Measurements from ENCODE around the gene SAP25. TPM values are rescaled to one million over a fixed set of nuclear protein-coding genes. Genes with fewer than 3 reads are reported as not detected.

Gene SAP25
- total RNA-seq, 5 donors from 2014 or later (not counting 1 experiment from before 2014, with no cell fraction given) = 61.2 to 129 (median 107) TPM

GRCh38 chr7:100606313-100606712 lies 32.6 kb upstream of the SAP25 start:
- peaks cover 0 to 7% of the 10 kb centered on the region in 2 experiments for H3K27me3 ChIP-seq (replicated peaks in 1 of 2; ENCODE audit: control insufficient read depth in 2 of 2, extremely low read depth in 1 of 2, insufficient read depth in 2 of 2, low read length in 1 of 2)
- peaks cover 11 to 32% of the 10 kb centered on the region in 2 experiments for H3K4me1 ChIP-seq (ENCODE audit: control insufficient read depth in 1 of 2, extremely low read depth in 1 of 2, insufficient read depth in 2 of 2, low read length in 2 of 2)
- peak overlapping the region in 1 of 2 donors; percentile 28 for H3K27ac Mint-ChIP-seq
- H3K9me3 ChIP-seq = no peaks in the 10 kb centered on the region
- no peak overlapping the region for H3K4me3 ChIP-seq (ENCODE audit: control insufficient read depth in 1 of 2, extremely low read depth in 1 of 2, low read length in 1 of 2)
- ATAC-seq (replicated peaks in 1 of 4) (no peak), DNase-seq (no peak)
- CTCF ChIA-PET = interaction anchor here (0.5 to 1.9 kb wide), 4 partner anchors 20 to 148 kb away, joined by 3 to 5 read pairs (median 5); partner anchors contain the start of gene FBXO24 (in 1 of the 2)
- no peaks in the 10 kb centered on the region for H3K9me3 Mint-ChIP-seq
- peaks cover 16 to 25% (median 16%) of the 10 kb centered on the region in 3 donors for H3K4me1 Mint-ChIP-seq
- H3K4me3 Mint-ChIP-seq = peak overlapping the region; percentile 43 to 90 (median 79)
- POLR2A ChIA-PET = interaction anchor here in 1 of 2 donors (0.6 kb wide), 1 partner anchor 384 kb away, joined by 3 read pairs; no protein-coding TSS in a partner anchor
- H3K36me3 ChIP-seq (ENCODE audit: control insufficient read depth in 2 of 2, extremely low read depth in 1 of 2, insufficient read depth in 1 of 2, low read length in 1 of 2) = no peaks in the 10 kb centered on the region
- WGBS (ENCODE audit: insufficient coverage) = 91% methylated on average over 6 of the region's 12 CpGs
- H3K27me3 Mint-ChIP-seq = no peaks in the 10 kb centered on the region
- H3K36me3 Mint-ChIP-seq = no peaks in the 10 kb centered on the region
- no peak overlapping the region for H3K27ac ChIP-seq (ENCODE audit: low read length)

- 1% methylated on average over 68 of the region's 68 CpGs for WGBS (ENCODE audit: insufficient coverage)
- DNase-seq (peak in 22 of 35 experiments; percentile 14 to 62 (median 40)), ATAC-seq (replicated peaks in 1 of 4) (peak; percentile 2 to 35 (median 8))
- Histone ChIP-seq H3K9me3 (no peaks in the 10 kb centered on the region), H3K4me1 (ENCODE audit: control insufficient read depth in 1 of 2, extremely low read depth in 1 of 2, insufficient read depth in 2 of 2, low read length in 2 of 2) (peaks cover 11 to 30% of the 10 kb centered on the region in 2 experiments), H3K4me3 (ENCODE audit: control insufficient read depth in 1 of 2, extremely low read depth in 1 of 2, low read length in 1 of 2) (peak overlapping the region; percentile 84 to 88), H3K36me3 (ENCODE audit: control insufficient read depth in 2 of 2, extremely low read depth in 1 of 2, insufficient read depth in 1 of 2, low read length in 1 of 2) (no peaks in the 10 kb centered on the region), H3K27me3 (replicated peaks in 1 of 2; ENCODE audit: control insufficient read depth in 2 of 2, extremely low read depth in 1 of 2, insufficient read depth in 2 of 2, low read length in 1 of 2) (peaks cover 0 to 7% of the 10 kb centered on the region in 2 experiments), H3K27ac (ENCODE audit: low read length) (no peak overlapping the region)
- H3K4me1 Mint-ChIP-seq = peaks cover 13 to 23% (median 16%) of the 10 kb centered on the region in 3 donors
- no peaks in the 10 kb centered on the region for H3K27me3 Mint-ChIP-seq
- POLR2A ChIA-PET = interaction anchor here in 1 of 2 donors (0.6 kb wide), 1 partner anchor 35 kb away, joined by 4 read pairs; no protein-coding TSS in a partner anchor
- no peaks in the 10 kb centered on the region for H3K36me3 Mint-ChIP-seq
- CTCF ChIA-PET = interaction anchor here (0.5 to 1.9 kb wide), 5 partner anchors 16 to 147 kb away, joined by 3 to 5 read pairs (median 5); no protein-coding TSS in a partner anchor
- peak overlapping the region; percentile 79 to 90 (median 85) for H3K4me3 Mint-ChIP-seq
- peak overlapping the region; percentile 57 to 73 for H3K27ac Mint-ChIP-seq
- H3K9me3 Mint-ChIP-seq = no peaks in the 10 kb centered on the region
These were observed 31.5 kb upstream of the SAP25 start for GRCh38 chr7:100604976-100605911.

- Mint-ChIP-seq H3K4me3 (peak overlapping the region; percentile 79 to 90 (median 85)), H3K36me3 (no peaks in the 10 kb centered on the region), H3K9me3 (no peaks in the 10 kb centered on the region), H3K4me1 (peaks cover 13 to 23% (median 16%) of the 10 kb centered on the region in 3 donors), H3K27ac (peak overlapping the region; percentile 88 to 91), H3K27me3 (no peaks in the 10 kb centered on the region)
- peak overlapping the region; percentile 67 for H3K27ac ChIP-seq (ENCODE audit: low read length)
- POLR2A ChIA-PET = no interaction called here
- under 1% methylated on average over 45 of the region's 70 CpGs for WGBS (ENCODE audit: insufficient coverage)
- no peaks in the 10 kb centered on the region for H3K36me3 ChIP-seq (ENCODE audit: control insufficient read depth in 2 of 2, extremely low read depth in 1 of 2, insufficient read depth in 1 of 2, low read length in 1 of 2)
- no peaks in the 10 kb centered on the region for H3K9me3 ChIP-seq
- peaks cover 0 to 7% of the 10 kb centered on the region in 2 experiments for H3K27me3 ChIP-seq (replicated peaks in 1 of 2; ENCODE audit: control insufficient read depth in 2 of 2, extremely low read depth in 1 of 2, insufficient read depth in 2 of 2, low read length in 1 of 2)
- ATAC-seq (replicated peaks in 1 of 4) (peak; percentile 76 to 82 (median 78)), DNase-seq (peak; percentile 35 to 82 (median 65))
- CTCF ChIA-PET = interaction anchor here (0.6 to 1.9 kb wide), 4 partner anchors 16 to 109 kb away, joined by 3 to 5 read pairs (median 4); partner anchors contain the start of gene POP7 (in 1 of the 2)
- H3K4me1 ChIP-seq (ENCODE audit: control insufficient read depth in 1 of 2, extremely low read depth in 1 of 2, insufficient read depth in 2 of 2, low read length in 2 of 2) = peaks cover 11 to 30% of the 10 kb centered on the region in 2 experiments
- H3K4me3 ChIP-seq (ENCODE audit: control insufficient read depth in 1 of 2, extremely low read depth in 1 of 2, low read length in 1 of 2) = peak overlapping the region; percentile 84 to 88
These were observed 30.6 kb upstream of the SAP25 start for GRCh38 chr7:100604028-100604975.

GRCh38 chr7:100603726-100604027 lies 30.0 kb upstream of the SAP25 start:
- Mint-ChIP-seq H3K27me3 (no peaks in the 10 kb centered on the region), H3K9me3 (no peaks in the 10 kb centered on the region), H3K4me3 (peak overlapping the region; percentile 74 to 90 (median 81)), H3K27ac (peak overlapping the region; percentile 88 to 91), H3K4me1 (peaks cover 13 to 23% (median 16%) of the 10 kb centered on the region in 3 donors), H3K36me3 (no peaks in the 10 kb centered on the region)
- H3K4me3 ChIP-seq (ENCODE audit: control insufficient read depth in 1 of 2, extremely low read depth in 1 of 2, low read length in 1 of 2) = peak overlapping the region; percentile 48 to 84
- ChIA-PET POLR2A (no interaction called here), CTCF (interaction anchor here (0.6 to 1.1 kb wide), 3 partner anchors 15 to 110 kb away, joined by 3 to 5 read pairs (median 4); partner anchors contain the start of gene POP7 (in 1 of the 2))
- peak overlapping the region; percentile 67 for H3K27ac ChIP-seq (ENCODE audit: low read length)
- DNase-seq (peak in 1 of 35 experiments; percentile 12), ATAC-seq (replicated peaks in 1 of 4) (peak in 3 of 4 experiments; percentile 7 to 22 (median 9))
- no peaks in the 10 kb centered on the region for H3K36me3 ChIP-seq (ENCODE audit: control insufficient read depth in 2 of 2, extremely low read depth in 1 of 2, insufficient read depth in 1 of 2, low read length in 1 of 2)
- H3K9me3 ChIP-seq = no peaks in the 10 kb centered on the region
- peaks cover 0 to 7% of the 10 kb centered on the region in 2 experiments for H3K27me3 ChIP-seq (replicated peaks in 1 of 2; ENCODE audit: control insufficient read depth in 2 of 2, extremely low read depth in 1 of 2, insufficient read depth in 2 of 2, low read length in 1 of 2)
- 28% methylated on average over 10 of the region's 10 CpGs for WGBS (ENCODE audit: insufficient coverage)
- H3K4me1 ChIP-seq (ENCODE audit: control insufficient read depth in 1 of 2, extremely low read depth in 1 of 2, insufficient read depth in 2 of 2, low read length in 2 of 2) = peaks cover 11 to 30% of the 10 kb centered on the region in 2 experiments

GRCh38 chr7:100602889-100603725 lies 29.4 kb upstream of the SAP25 start:
- no peaks in the 10 kb centered on the region for H3K9me3 Mint-ChIP-seq
- no peaks in the 10 kb centered on the region for H3K36me3 Mint-ChIP-seq
- ATAC-seq (replicated peaks in 1 of 4) (no peak), DNase-seq (no peak)
- peaks cover 0 to 7% of the 10 kb centered on the region in 2 experiments for H3K27me3 ChIP-seq (replicated peaks in 1 of 2; ENCODE audit: control insufficient read depth in 2 of 2, extremely low read depth in 1 of 2, insufficient read depth in 2 of 2, low read length in 1 of 2)
- no peaks in the 10 kb centered on the region for H3K27me3 Mint-ChIP-seq
- H3K4me1 ChIP-seq (ENCODE audit: control insufficient read depth in 1 of 2, extremely low read depth in 1 of 2, insufficient read depth in 2 of 2, low read length in 2 of 2) = peaks cover 11 to 30% of the 10 kb centered on the region in 2 experiments
- H3K36me3 ChIP-seq (ENCODE audit: control insufficient read depth in 2 of 2, extremely low read depth in 1 of 2, insufficient read depth in 1 of 2, low read length in 1 of 2) = no peaks in the 10 kb centered on the region
- peak overlapping the region; percentile 67 for H3K27ac ChIP-seq (ENCODE audit: low read length)
- peak overlapping the region in 1 of 2 donors; percentile 84 for H3K4me3 ChIP-seq (ENCODE audit: control insufficient read depth in 1 of 2, extremely low read depth in 1 of 2, low read length in 1 of 2)
- WGBS (ENCODE audit: insufficient coverage) = 81% methylated on average over 7 of the region's 21 CpGs
- peak overlapping the region in 1 of 2 donors; percentile 91 for H3K27ac Mint-ChIP-seq
- H3K4me1 Mint-ChIP-seq = peaks cover 16 to 25% (median 16%) of the 10 kb centered on the region in 3 donors
- H3K4me3 Mint-ChIP-seq = peak overlapping the region; percentile 74 to 90 (median 81)
- ChIA-PET POLR2A (interaction anchor here in 1 of 2 donors (0.6 kb wide), 1 partner anchor 56 kb away, joined by 5 read pairs; no protein-coding TSS in a partner anchor), CTCF (interaction anchor here (0.6 to 1.1 kb wide), 5 partner anchors 14 to 149 kb away, joined by 3 to 5 read pairs (median 4); partner anchors contain the start of genes FBXO24 (in 1 of the 2), LRCH4 (in 1 of the 2) and POP7 (in 1 of the 2))
- H3K9me3 ChIP-seq = no peaks in the 10 kb centered on the region
